Erythroblast (primary cell): ENCODE results near the gene MKI67.

Experiments used
- GATA1 ChIP-seq: IDR thresholded peaks from 2 replicates; pipeline ENCODE4 v1.6.1; 2011; ENCODE audit warnings: low read depth, mild to moderate bottlenecking, control low read depth, low read length, moderate library complexity
- POLR2A ChIP-seq: IDR thresholded peaks from 2 replicates; pipeline ENCODE4 v1.6.1; 2011; ENCODE audit warnings: mild to moderate bottlenecking, low read length

DNA sequence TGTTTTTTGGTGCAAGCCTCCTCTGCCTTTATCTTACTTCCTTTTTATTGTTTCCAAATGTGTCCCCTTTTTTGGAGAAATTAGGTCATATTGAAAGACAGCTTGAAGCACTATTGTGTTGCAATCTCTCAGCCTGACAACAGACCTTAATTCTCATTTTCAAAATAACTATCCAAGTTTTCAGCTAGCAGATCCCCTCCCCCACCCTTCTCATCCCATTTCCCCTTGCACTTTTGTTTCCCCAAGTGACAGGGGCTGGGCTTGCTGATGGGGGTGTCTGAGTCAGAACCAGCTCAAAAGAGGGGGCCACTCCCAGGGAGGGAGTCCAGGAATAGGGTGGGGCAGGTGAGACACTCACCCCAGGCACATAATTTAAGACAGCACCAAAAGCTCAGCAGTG, 75.3 kb downstream of the MKI67 start:
- TF ChIP-seq GATA1 (no peak), POLR2A (no peak)
